ENCODE results near the gene FRRS1. TPM values are rescaled to one million over a fixed set of nuclear protein-coding genes. Genes with fewer than 3 reads are reported as not detected.

Gene FRRS1
- total RNA-seq, 2 donors from 2014 or later, result 2.5 to 3.2 TPM

Other genes with a start within 250 kb of the FRRS1 start
- gene PALMD, start 120.5 kb downstream of the FRRS1 start, total RNA-seq, result not detected
- 10 to 100 TPM; 10.3 to 13.7 TPM for gene AGL, start 83.7 kb upstream of the FRRS1 start, total RNA-seq
- 10 to 100 TPM; 22.2 to 26.6 TPM for gene SLC35A3, start 203.4 kb upstream of the FRRS1 start, total RNA-seq

Data from natural killer cell treated with Interleukin-12 subunit alpha and Interleukin-12 subunit beta and Interleukin-15 and Interleukin-18, amount 100 ng/mL, for 72 hours (primary cell).